HG03521 (cell line): ENCODE results near the gene NTPCR.
"Not testable (repeated sequence)": the region's sequence is repeated elsewhere in the genome, so short reads cannot be mapped to it uniquely, and the experiment has no call there.

Source experiments
- ATAC-seq: cut with Tn5 transposase; IDR thresholded peaks from one replicate; pipeline ENCODE4 v1.9.1; 2021; ENCODE audit warnings: mild to moderate bottlenecking, moderate library complexity; ENCODE audit not compliant: unreplicated experiment

The NTPCR gene, protein sequence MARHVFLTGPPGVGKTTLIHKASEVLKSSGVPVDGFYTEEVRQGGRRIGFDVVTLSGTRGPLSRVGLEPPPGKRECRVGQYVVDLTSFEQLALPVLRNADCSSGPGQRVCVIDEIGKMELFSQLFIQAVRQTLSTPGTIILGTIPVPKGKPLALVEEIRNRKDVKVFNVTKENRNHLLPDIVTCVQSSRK

DNA sequence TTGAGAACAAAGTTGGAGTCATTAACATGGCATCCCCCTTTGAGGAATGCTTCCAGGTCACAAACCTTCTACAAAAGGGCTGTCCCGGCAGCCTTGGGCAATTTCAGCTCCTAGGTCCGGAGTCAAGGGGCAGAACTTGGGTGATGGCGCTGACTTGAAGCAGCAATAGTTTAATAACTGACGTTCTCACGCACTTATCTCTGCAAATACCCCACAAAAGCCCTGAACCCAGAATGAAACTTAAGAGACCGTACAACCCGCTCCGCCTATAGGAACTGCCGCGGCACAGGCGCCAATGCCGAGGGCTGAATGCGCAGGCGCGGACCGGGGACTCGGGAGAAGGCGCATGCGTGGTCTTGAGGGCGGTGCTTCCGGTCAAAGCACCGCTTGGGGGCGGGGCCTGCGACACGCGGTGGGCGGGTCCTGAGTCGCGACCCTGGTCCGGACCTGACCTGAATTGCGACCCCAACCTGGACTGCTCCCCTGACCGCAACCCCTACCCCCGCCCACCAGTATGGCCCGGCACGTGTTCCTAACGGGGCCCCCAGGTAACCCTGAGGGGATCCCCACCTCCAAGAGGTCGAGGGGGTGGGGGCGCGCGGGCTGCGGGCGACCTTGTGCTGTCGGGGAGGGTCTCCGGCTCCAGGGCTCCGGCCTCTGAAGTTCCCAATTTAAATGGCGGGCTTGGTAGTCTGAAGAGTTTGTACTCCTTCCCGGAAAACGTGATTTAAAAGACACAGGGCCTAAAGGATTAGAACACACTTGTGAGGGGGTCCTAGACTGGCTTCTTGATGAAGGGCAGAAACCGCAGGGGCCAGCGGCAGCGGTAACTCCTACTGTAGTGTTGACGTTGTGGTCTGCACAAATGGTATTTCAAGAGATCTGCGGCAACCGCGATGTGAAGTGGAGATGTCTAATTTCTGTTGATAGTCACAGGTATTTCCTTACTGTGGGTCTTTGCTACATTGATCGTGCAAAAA, at the start of gene NTPCR:
NTPCR (plus strand) TSS at position 415 of the 980 bp plus-strand sequence; CDS start at position 515, 100 bp downstream.
- ATAC-seq, result peak; percentile 82

- ATAC-seq, result no peak
Observed at GRCh38 chr1:232900818-232901217, 49.6 kb upstream of the NTPCR start.

DNA sequence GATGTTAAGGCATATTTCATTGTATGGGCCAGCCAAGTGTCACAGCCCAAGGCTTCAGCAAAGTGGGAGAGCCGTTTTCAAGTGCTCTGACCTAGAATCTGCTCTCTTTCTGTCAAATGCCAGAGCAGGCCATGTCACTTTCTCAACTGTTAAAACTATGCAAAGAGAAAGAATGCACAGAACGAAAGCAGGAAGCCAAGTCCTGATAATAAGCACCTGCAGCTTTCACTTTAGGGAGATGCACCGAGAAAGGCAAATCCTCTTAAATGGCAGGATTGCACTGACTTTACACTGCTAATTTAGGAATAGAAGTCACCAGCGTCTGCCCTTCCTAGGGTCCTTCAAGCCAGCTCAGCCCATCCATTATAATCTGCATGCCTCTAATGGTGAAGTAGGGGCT, 49.2 kb upstream of the NTPCR start:
- ATAC-seq, result no peak

DNA sequence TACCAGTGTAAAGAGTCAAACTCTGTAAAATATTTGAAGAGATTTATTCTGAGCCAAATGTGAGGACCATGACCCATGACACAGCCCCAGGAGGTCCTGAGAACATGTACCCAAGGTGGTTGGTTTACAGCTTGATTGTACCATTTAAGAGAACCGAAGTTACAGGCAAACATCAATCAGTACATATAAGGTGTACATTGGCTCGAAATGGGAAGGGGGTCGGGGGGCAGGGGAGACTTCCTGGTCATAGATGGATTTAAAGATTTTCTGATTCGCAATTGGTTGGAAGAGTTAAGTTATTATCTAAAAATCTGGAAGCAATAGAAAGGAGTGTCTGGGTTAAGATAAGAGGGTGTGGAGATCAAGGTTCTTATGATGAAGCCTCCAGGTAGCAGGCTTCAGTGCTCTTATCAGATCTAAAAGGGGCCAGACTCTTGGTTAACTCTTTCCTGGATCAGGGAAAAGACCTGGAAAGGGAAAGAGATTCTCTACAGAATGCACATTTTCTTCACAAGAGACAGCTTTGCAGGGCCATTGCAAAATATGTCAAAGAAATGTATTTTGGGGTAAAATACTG, 47.5 kb upstream of the NTPCR start:
- no peak for ATAC-seq

GRCh38 chr1:232904131-232904530, 46.3 kb upstream of the NTPCR start:
- ATAC-seq, result no peak

- ATAC-seq, result no peak
Observed at GRCh38 chr1:232904566-232904965, 45.8 kb upstream of the NTPCR start.

DNA sequence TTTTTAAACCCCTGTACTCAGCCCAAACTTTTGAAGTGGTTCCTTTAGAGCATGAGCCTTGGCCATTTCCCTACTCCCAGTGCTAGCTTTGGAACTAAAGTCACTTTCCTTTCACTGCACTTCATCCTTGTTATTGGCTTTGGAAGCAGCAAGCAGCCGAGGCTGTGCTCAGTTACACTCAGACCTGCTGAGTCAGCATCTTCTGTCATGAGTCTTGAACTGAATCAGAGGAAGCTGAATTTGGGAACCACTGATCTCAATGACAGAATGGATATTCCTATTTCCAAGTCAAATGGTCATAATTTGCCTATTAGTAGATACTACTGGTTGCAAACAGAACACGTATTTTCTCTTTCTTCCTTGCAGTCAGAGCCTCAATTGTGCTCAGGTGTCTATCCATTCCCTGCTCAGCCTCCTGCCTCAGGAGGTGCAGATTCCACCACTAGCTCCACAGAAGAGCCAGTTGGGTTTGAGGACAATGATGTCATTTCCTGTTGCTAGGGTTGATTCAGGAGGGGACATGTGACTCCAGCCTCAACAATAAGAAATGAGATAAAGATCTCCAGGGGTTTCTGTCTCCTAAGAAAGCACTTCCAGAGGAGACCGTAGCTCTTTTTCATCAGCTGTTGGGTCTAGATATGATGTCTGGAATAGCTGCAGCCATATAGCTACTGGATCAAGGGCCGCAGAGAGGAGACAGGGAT, 44.9 kb upstream of the NTPCR start:
- no peak for ATAC-seq

- no peak for ATAC-seq
Observed at GRCh38 chr1:232906441-232906840, 44.0 kb upstream of the NTPCR start.

DNA sequence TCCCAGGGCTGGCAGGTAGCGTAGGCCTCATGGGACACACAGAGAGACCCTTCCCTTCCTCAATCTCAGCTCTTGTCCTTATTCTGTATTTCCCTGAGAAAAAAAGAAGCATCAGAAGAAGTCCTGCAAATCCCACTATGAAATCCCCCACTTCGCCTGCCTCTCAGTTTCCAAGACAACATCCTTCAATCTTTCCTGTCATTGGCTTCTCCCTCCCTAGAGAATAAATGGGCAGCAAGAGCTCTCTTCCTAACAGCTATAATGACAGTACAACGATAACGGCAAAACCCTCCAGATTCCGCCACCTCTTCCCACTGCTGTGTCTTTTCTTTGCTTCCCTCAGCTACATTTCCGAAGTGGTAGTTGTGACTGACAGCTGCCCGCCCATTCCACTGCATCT, 41.6 kb upstream of the NTPCR start:
- ATAC-seq, result no peak

GRCh38 chr1:232909752-232910151, 40.7 kb upstream of the NTPCR start:
- ATAC-seq, result no peak

DNA sequence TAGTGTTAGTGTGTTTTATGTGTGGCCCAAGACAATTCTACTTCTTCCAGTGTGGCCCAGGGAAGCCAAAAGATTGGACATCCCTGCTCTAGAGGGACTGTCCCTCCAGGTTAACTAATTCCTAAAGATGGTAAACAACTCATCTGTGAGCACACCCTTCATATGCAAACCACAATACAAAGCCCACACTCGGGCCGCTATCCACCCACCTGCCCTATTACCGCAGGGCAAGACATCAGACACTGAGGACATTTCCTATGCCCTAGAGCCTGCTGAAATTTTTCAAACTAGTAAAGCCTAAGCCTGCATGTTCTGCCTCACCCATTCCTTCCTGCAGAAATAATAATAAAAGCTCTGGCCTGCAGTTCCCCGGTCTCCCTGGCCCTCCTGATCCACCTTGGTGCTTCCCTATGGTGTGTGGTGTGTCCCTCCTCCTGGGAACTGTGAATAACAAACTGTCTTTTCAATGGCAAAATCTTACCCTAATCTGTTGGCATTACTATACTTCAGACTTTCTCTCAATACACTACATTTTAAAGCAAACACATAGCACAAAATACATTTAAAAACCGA, 39.3 kb upstream of the NTPCR start:
- no peak for ATAC-seq

DNA sequence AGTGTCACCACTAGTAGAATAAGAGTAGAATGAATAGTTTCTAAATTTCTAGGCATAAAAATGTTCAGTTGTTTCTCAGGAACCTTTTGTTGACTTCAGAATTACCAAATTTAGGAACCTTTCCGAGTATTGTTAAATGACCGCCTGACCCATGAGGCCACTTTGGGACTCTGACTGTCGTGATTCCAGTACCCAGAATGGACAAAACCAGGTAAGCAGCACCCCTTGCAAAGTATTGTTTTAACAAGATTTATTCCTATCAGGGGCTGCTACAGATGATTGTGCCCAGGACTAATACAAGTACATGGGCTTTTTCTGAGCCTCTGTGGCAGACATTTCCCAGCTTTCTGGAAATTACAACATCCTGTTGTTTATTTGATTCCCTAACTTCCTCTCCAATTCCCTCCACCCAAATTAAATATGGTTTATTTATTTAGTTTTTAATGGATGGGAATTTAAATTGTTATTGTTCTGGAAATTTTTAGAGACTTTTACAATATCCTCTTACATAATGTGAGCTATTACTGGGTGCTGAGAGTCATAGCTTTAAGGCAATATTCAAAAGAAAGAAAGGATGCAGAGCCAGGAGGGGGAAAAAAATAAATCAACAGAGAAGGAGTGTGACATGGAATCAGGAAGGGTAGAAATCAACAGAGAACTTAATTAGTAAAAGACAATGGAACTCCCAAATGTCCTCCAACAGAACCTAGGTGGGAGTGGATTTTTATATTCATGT, 37.4 kb upstream of the NTPCR start:
- ATAC-seq, result no peak

DNA sequence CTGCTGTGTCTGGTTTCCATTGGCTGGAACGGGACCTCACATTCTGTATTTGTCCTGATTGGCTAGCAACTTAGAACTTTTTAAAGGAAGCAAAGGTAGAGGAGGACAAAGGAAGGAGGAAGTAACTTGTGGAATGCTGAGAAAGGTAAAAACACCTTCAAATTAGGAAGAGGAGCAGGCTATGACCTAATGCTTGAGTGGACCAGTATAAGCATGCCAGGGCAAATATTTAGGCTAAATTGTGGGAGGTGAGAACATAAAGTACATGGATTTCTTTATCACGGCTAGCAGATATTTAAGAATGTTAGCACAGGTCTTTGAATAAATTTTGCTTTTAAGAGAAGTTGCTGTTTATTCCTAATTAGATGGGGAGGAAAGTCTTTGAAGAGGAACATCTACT, 36.1 kb upstream of the NTPCR start:
- not testable (repeated sequence) for ATAC-seq

GRCh38 chr1:232915212-232915611, 35.2 kb upstream of the NTPCR start:
- ATAC-seq, result no peak

GRCh38 chr1:232917053-232917452, 33.4 kb upstream of the NTPCR start:
- ATAC-seq, result no peak

DNA sequence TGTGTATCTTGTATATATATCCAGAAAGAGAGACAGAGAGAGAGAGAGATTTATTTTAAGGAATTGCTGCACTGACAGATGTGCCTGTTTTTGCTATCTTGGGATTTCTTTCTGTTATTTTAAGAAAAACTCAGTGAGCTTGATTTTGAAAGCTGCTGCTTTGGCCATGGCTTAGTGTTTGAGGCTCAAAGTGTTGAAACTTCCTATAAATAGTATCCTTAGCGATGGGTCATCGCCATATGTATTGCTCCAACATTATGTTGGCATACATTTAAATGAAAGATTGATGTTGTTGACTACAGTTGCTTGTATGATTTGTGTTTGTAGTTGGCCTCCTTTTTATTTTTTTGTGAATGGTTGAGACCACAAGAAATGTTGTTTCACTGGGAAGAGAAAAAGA, 29.0 kb upstream of the NTPCR start:
- no peak for ATAC-seq

DNA sequence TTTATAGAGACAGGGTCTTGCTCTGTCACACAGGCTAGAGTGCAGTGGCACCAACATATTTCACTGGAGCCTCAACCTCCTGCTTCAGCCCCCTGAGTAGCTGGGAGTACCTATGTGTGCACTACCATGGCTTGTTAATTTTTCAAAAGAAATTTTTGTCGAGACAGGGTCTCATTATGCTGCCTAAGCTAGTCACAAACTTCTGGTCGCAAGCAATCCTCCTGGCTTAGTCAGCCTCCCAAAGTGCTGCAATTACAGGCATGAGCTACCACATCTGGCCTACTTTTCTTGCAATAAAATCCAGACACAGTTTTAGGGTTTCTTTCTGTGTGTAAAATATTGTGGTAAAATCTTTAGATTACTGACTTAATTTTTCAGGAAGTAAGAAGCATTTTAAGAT, 27.9 kb upstream of the NTPCR start:
- no peak for ATAC-seq

- ATAC-seq, result peak; percentile 81
Observed at GRCh38 chr1:232923739-232924386, 26.5 kb upstream of the NTPCR start.

GRCh38 chr1:232924874-232925273, 25.5 kb upstream of the NTPCR start:
- no peak for ATAC-seq
